GM12878 (cell line): ENCODE data around the gene BRF1.

ENCODE experiments used
- CBFB ChIP-seq: IDR thresholded peaks from 2 replicates; pipeline ENCODE4 v1.6.1; 2016; ENCODE audit warnings: antibody characterized with exemption, low read depth
- EGR1 ChIP-seq, 2 experiments: IDR thresholded peaks; 1 replicate in 1 of 2; 2 replicates in 1 of 2; pipeline ENCODE4 v1.6.1; 2011 to 2012; ENCODE audit warnings: low read depth in 2 of 2, low read length in 2 of 2, borderline replicate concordance in 1 of 2, mild to moderate bottlenecking in 1 of 2, moderate library complexity in 1 of 2
- EZH2 ChIP-seq: IDR thresholded peaks from 2 replicates; pipeline ENCODE4 v1.6.1; 2012; ENCODE audit warnings: low read depth, mild to moderate bottlenecking, control low read depth, inconsistent platforms, low read length, borderline replicate concordance; ENCODE audit not compliant: control insufficient read depth
- GABPA ChIP-seq: IDR thresholded peaks from 2 replicates; pipeline ENCODE4 v1.6.1; 2014; ENCODE audit warnings: antibody characterized with exemption, low read depth, mild to moderate bottlenecking, inconsistent platforms
- MXI1 ChIP-seq: fragments of 150-350 bp; IDR thresholded peaks from 2 replicates; pipeline ENCODE4 v1.6.1; 2011; ENCODE audit warnings: low read depth, mild to moderate bottlenecking, inconsistent platforms, low read length, improper control_type of control experiment
- MYC ChIP-seq: IDR thresholded peaks from 2 replicates; pipeline ENCODE4 v1.6.1; 2011; ENCODE audit warnings: mild to moderate bottlenecking, low read length, moderate library complexity, inconsistent platforms; ENCODE audit not compliant: insufficient read depth, insufficient replicate concordance, insufficient read length, severe bottlenecking
- POLR2A ChIP-seq: IDR thresholded peaks from 2 replicates; pipeline ENCODE4 v1.6.1; 2011; ENCODE audit warnings: low read depth, mild to moderate bottlenecking, low read length
- POLR2AphosphoS5 ChIP-seq: IDR thresholded peaks from 2 replicates; pipeline ENCODE4 v1.6.1; 2011; ENCODE audit warnings: mild to moderate bottlenecking, low read length, inconsistent platforms
- TF ChIP-seq, protein P1 (sequence below), 3 experiments: IDR thresholded peaks in 2 of 3; conservative IDR thresholded peaks in 1 of 3; 2 replicates each; pipeline ENCODE4 v1.5.1; 2011; ENCODE audit warnings: low read depth in 3 of 3, low read length in 3 of 3, mild to moderate bottlenecking in 3 of 3, control low read depth in 2 of 3, moderate library complexity in 2 of 3, inconsistent platforms in 1 of 3, mixed read lengths in 1 of 3; ENCODE audit not compliant: control insufficient read depth in 2 of 3, insufficient read depth in 1 of 3; ENCODE audit errors: extremely low read depth in 1 of 3

DNA sequence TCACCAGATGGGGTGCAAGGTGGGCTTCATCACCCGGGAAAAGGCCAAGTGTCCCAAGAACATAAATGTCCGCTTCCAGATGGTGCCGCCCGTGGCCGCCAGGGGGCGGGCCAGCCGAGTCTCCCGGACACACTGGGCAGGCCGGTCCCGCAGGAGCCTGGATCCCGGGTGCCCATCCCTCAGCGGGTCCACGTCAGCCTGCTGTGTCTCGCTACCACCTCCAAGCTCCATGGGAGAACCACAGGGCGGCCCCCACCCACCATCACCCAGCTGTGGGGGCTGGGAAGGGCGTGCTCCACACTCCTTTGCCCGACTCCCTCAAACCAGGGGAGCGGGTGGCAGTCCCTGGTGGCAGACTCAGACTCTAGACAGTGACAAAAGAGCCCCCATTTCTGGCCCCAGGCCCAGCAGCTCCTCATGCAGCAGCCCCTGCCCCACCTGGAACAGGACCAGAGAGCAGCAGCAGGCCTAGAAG, 97.7 kb downstream of the BRF1 start:
- TF ChIP-seq CBFB (no peak), EGR1 (IDR thresholded peaks at IDR 0.05; ENCODE audit: borderline replicate concordance in 1 of 2, low read depth in 2 of 2, low read length in 2 of 2) (no peak), EZH2 (no peak), MYC (no peak), POLR2AphosphoS5 (no peak), GABPA (no peak), MXI1 (no peak), POLR2A (no peak)
- TF ChIP-seq, protein P1, sequence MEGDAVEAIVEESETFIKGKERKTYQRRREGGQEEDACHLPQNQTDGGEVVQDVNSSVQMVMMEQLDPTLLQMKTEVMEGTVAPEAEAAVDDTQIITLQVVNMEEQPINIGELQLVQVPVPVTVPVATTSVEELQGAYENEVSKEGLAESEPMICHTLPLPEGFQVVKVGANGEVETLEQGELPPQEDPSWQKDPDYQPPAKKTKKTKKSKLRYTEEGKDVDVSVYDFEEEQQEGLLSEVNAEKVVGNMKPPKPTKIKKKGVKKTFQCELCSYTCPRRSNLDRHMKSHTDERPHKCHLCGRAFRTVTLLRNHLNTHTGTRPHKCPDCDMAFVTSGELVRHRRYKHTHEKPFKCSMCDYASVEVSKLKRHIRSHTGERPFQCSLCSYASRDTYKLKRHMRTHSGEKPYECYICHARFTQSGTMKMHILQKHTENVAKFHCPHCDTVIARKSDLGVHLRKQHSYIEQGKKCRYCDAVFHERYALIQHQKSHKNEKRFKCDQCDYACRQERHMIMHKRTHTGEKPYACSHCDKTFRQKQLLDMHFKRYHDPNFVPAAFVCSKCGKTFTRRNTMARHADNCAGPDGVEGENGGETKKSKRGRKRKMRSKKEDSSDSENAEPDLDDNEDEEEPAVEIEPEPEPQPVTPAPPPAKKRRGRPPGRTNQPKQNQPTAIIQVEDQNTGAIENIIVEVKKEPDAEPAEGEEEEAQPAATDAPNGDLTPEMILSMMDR (IDR thresholded peaks at IDR 0.05 in 2 of 3, conservative IDR thresholded peaks at IDR 0.05 in 1 of 3; ENCODE audit: control insufficient read depth in 2 of 3, extremely low read depth in 1 of 3, insufficient read depth in 1 of 3, low read depth in 3 of 3, low read length in 3 of 3), result peak; percentile 83 to 96 (median 87)
